Suprapubic skin (tissue), 4 donors: ENCODE data around the gene FCER1A.

ENCODE experiments used
- EP300 ChIP-seq: sonication (generic); formaldehyde crosslinking; IDR thresholded peaks from one replicate; pipeline ENCODE4 v1.6.1; 2017; ENCODE audit warnings: antibody characterized with exemption
- POLR2A ChIP-seq, 2 donors: fragments of 450-650 bp; IDR thresholded peaks; one replicate each; pipeline ENCODE4 v1.6.1; 2017; ENCODE audit warnings: antibody characterized with exemption in 2 of 2, mild to moderate bottlenecking in 2 of 2, moderate library complexity in 2 of 2
- POLR2AphosphoS5 ChIP-seq, 3 donors: sonication (generic); formaldehyde crosslinking; IDR thresholded peaks; one replicate each; pipeline ENCODE4 v1.6.1; 2017; ENCODE audit warnings: antibody characterized with exemption in 3 of 3
- TF ChIP-seq, protein P1 (sequence below), 2 donors: fragments of 200-600 bp in 1 of 2; fragments of 450-650 bp in 1 of 2; sonication (generic) in 1 of 2; IDR thresholded peaks; one replicate each; pipeline ENCODE4 v1.5.1; 2016 to 2019; ENCODE audit warnings: antibody characterized with exemption in 2 of 2, mild to moderate bottlenecking in 1 of 2, moderate library complexity in 1 of 2

- TF ChIP-seq, protein P1, sequence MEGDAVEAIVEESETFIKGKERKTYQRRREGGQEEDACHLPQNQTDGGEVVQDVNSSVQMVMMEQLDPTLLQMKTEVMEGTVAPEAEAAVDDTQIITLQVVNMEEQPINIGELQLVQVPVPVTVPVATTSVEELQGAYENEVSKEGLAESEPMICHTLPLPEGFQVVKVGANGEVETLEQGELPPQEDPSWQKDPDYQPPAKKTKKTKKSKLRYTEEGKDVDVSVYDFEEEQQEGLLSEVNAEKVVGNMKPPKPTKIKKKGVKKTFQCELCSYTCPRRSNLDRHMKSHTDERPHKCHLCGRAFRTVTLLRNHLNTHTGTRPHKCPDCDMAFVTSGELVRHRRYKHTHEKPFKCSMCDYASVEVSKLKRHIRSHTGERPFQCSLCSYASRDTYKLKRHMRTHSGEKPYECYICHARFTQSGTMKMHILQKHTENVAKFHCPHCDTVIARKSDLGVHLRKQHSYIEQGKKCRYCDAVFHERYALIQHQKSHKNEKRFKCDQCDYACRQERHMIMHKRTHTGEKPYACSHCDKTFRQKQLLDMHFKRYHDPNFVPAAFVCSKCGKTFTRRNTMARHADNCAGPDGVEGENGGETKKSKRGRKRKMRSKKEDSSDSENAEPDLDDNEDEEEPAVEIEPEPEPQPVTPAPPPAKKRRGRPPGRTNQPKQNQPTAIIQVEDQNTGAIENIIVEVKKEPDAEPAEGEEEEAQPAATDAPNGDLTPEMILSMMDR (IDR thresholded peaks at IDR 0.05), result no peak
- TF ChIP-seq POLR2AphosphoS5 (IDR thresholded peaks at IDR 0.05), result no peak
- TF ChIP-seq POLR2A (IDR thresholded peaks at IDR 0.05), result no peak
- TF ChIP-seq EP300, result no peak
These were observed 26.2 kb upstream of the FCER1A start for GRCh38 chr1:159275891-159276290.
